Mesodermal cell (in vitro differentiated cells): Measurements from ENCODE around the gene RNU6-9. TPM values are rescaled to one million over a fixed set of nuclear protein-coding genes. Genes with fewer than 3 reads are reported as not detected.
"Not testable (repeated sequence)": the region's sequence is repeated elsewhere in the genome, so short reads cannot be mapped to it uniquely, and the experiment has no call there.

Experiments
- H3K27ac ChIP-seq: 2 replicates; pipeline ENCODE4 v1.7.0; 2013; ENCODE audit warnings: mild to moderate bottlenecking, low read depth, low read length, moderate library complexity; ENCODE audit not compliant: severe bottlenecking
- H3K36me3 ChIP-seq: 2 replicates; pipeline ENCODE4 v1.7.1; 2013; ENCODE audit warnings: mild to moderate bottlenecking, low read length, moderate library complexity; ENCODE audit not compliant: control insufficient read depth, insufficient read depth
- H3K4me1 ChIP-seq: one replicate; pipeline ENCODE4 v1.7.1; 2013; ENCODE audit warnings: mild to moderate bottlenecking, low read length; ENCODE audit not compliant: insufficient read depth, control insufficient read depth, poor library complexity, severe bottlenecking
- H3K4me3 ChIP-seq: 2 replicates; pipeline ENCODE4 v1.7.0; 2013; ENCODE audit warnings: low read length, control low read depth, mild to moderate bottlenecking; ENCODE audit not compliant: insufficient read depth, poor library complexity, severe bottlenecking; ENCODE audit errors: extremely low read depth
- H3K9me3 ChIP-seq: 2 replicates; pipeline ENCODE4 v1.7.1; 2013; ENCODE audit warnings: mild to moderate bottlenecking, low read length, moderate library complexity; ENCODE audit not compliant: control insufficient read depth
- WGBS, 2 experiments: methylation state at CpG; one replicate each; pipeline ENCODE4 v1.1.5; 2013; ENCODE audit warnings: missing lambda C conversion rate in 2 of 2; ENCODE audit not compliant: insufficient coverage in 2 of 2; 5-methylcytosine and 5-hydroxymethylcytosine counted together
- polyA plus RNA-seq, 2 experiments: library from polyadenylated mRNA; stranded (reverse); fragments of 50-300 nt; gene quantifications; one replicate each; pipeline ENCODE4 v1.2.3, GENCODE V29; 2013

Gene RNU6-9
- under 0.01 TPM for polyA plus RNA-seq (2013, experiment 1 of 2)
- polyA plus RNA-seq (2013, experiment 2 of 2) = under 0.01 TPM

GRCh38 chr19:892894-893689 is at the start of gene RNU6-9, which contains the start of gene MED16:
Gene RNU6-9, plus strand, starts transcription at chr19:893484.
Gene MED16, minus strand, starts transcription at chr19:893187. Its CDS starts 2,056 bp downstream, at chr19:891131.
- Histone ChIP-seq H3K9me3 (no peaks in the 10 kb centered on the region), H3K27ac (peak within 1 kb of the TSS; percentile 99), H3K36me3 (peaks cover 41% of the 10 kb centered on the region), H3K4me1 (peaks cover 4% of the 10 kb centered on the region), H3K4me3 (peak within 1 kb of the TSS; percentile 77)
- WGBS, 2 experiments = 2% methylated on average over 43 to 48 of the region's 69 CpGs

- Histone ChIP-seq H3K9me3 (no peaks in the 10 kb centered on the region), H3K27ac (no peak overlapping the region)
- 13 to 16% methylated on average over 28 to 30 of the region's 70 CpGs for WGBS, 2 experiments
These were observed 49.3 kb upstream of the RNU6-9 start for GRCh38 chr19:843836-844545.

GRCh38 chr19:844546-844971 is 48.7 kb upstream of the RNU6-9 start:
- no peak overlapping the region for H3K4me3 ChIP-seq
- no peaks in the 10 kb centered on the region for H3K9me3 ChIP-seq
- peaks cover 4% of the 10 kb centered on the region for H3K4me1 ChIP-seq
- WGBS, 2 experiments = 62 to 67% methylated on average over 7 to 8 of the region's 11 CpGs
- no peaks in the 10 kb centered on the region for H3K36me3 ChIP-seq
- no peak overlapping the region for H3K27ac ChIP-seq

More at GRCh38 chr19:843836-844545, 49.3 kb upstream of the RNU6-9 start:
- H3K4me1 ChIP-seq = peaks cover 4% of the 10 kb centered on the region
- H3K36me3 ChIP-seq = no peaks in the 10 kb centered on the region
- peak overlapping the region; percentile 8 for H3K4me3 ChIP-seq

GRCh38 chr19:845707-846521 is 47.4 kb upstream of the RNU6-9 start:
- Histone ChIP-seq H3K27ac (no peak overlapping the region), H3K4me3 (no peak overlapping the region), H3K9me3 (no peaks in the 10 kb centered on the region), H3K4me1 (peaks cover 4% of the 10 kb centered on the region), H3K36me3 (no peaks in the 10 kb centered on the region)
- 80% methylated on average over 33 to 37 of the region's 37 CpGs for WGBS, 2 experiments

- WGBS, 2 experiments = 62 to 78% methylated on average over 9 to 12 of the region's 12 CpGs
- H3K36me3 ChIP-seq = no peaks in the 10 kb centered on the region
- H3K9me3 ChIP-seq = no peaks in the 10 kb centered on the region
- no peak overlapping the region for H3K4me3 ChIP-seq
- no peak overlapping the region for H3K27ac ChIP-seq
- H3K4me1 ChIP-seq = peaks cover under 1% of the 10 kb centered on the region
These were observed 44.8 kb upstream of the RNU6-9 start for GRCh38 chr19:848386-848921.

- WGBS, 2 experiments = 81 to 83% methylated on average over 7 of the region's 8 CpGs
- not testable (repeated sequence) for H3K27ac ChIP-seq, H3K4me1 ChIP-seq, H3K9me3 ChIP-seq, H3K36me3 ChIP-seq, H3K4me3 ChIP-seq
These were observed 44.1 kb upstream of the RNU6-9 start for GRCh38 chr19:849195-849594.

- Histone ChIP-seq H3K9me3 (no peaks in the 10 kb centered on the region), H3K36me3 (no peaks in the 10 kb centered on the region), H3K4me3 (no peak overlapping the region), H3K4me1 (no peaks in the 10 kb centered on the region), H3K27ac (no peak overlapping the region)
- WGBS, 2 experiments = 40 to 44% methylated on average over 12 to 22 of the region's 28 CpGs
These were observed 42.9 kb upstream of the RNU6-9 start for GRCh38 chr19:850221-850978.

- H3K36me3 ChIP-seq = no peaks in the 10 kb centered on the region
- WGBS, 2 experiments = 75 to 85% methylated on average over 11 to 12 of the region's 13 CpGs
- no peak overlapping the region for H3K27ac ChIP-seq
- H3K4me3 ChIP-seq = no peak overlapping the region
- no peaks in the 10 kb centered on the region for H3K4me1 ChIP-seq
- no peaks in the 10 kb centered on the region for H3K9me3 ChIP-seq
These were observed 42.3 kb upstream of the RNU6-9 start for GRCh38 chr19:850979-851335.

GRCh38 chr19:852136-853013 is 40.9 kb upstream of the RNU6-9 start, which contains the start of gene ELANE:
Gene ELANE, plus strand, starts transcription at chr19:852303. Its CDS starts 26 bp downstream, at chr19:852329.
- Histone ChIP-seq H3K36me3 (no peaks in the 10 kb centered on the region), H3K27ac (no peak within 1 kb of the TSS), H3K4me1 (no peaks in the 10 kb centered on the region), H3K9me3 (no peaks in the 10 kb centered on the region), H3K4me3 (no peak within 1 kb of the TSS)
- WGBS, 2 experiments = 84 to 91% methylated on average over 35 to 45 of the region's 55 CpGs
